ENCODE results near the gene LY6G5B.
"Not testable (repeated sequence)": the region's sequence is repeated elsewhere in the genome, so short reads cannot be mapped to it uniquely, and the experiment has no call there.

LY6G5B gene

GRCh38 chr6:31691078-31691463 is 21.3 kb downstream of the LY6G5B start:
- no peak for DNase-seq (ENCODE audit: low read depth)

- DNase-seq (ENCODE audit: low read depth): no peak
These were observed 21.9 kb downstream of the LY6G5B start for GRCh38 chr6:31691564-31692108.

GRCh38 chr6:31692353-31692752 is 22.6 kb downstream of the LY6G5B start:
- DNase-seq (ENCODE audit: low read depth): no peak

GRCh38 chr6:31692886-31693285 is 23.1 kb downstream of the LY6G5B start:
- DNase-seq (ENCODE audit: low read depth): no peak

GRCh38 chr6:31693535-31693934 is 23.8 kb downstream of the LY6G5B start:
- no peak for DNase-seq (ENCODE audit: low read depth)

GRCh38 chr6:31697555-31697954 is 27.8 kb downstream of the LY6G5B start:
- DNase-seq (ENCODE audit: low read depth): no peak

GRCh38 chr6:31700740-31701401 is 31.1 kb downstream of the LY6G5B start:
- no peak for DNase-seq (ENCODE audit: low read depth)

GRCh38 chr6:31701666-31702404 is 32.1 kb downstream of the LY6G5B start:
- no peak for DNase-seq (ENCODE audit: low read depth)

GRCh38 chr6:31702405-31702818 is 32.6 kb downstream of the LY6G5B start:
- DNase-seq (ENCODE audit: low read depth): no peak

GRCh38 chr6:31702819-31703716 is 33.3 kb downstream of the LY6G5B start, which contains the start of gene ABHD16A:
Gene ABHD16A, minus strand, starts transcription at chr6:31703324. Its CDS starts 43 bp downstream, at chr6:31703281.
- DNase-seq (ENCODE audit: low read depth): peak; percentile 91

GRCh38 chr6:31705931-31706330 is 36.2 kb downstream of the LY6G5B start:
- DNase-seq (ENCODE audit: low read depth): no peak

- no peak for DNase-seq (ENCODE audit: low read depth)
These were observed 36.8 kb downstream of the LY6G5B start, which contains the start of gene LY6G6F for GRCh38 chr6:31706599-31706998. Gene LY6G6F, plus strand, starts transcription at chr6:31706866. Its CDS starts 41 bp downstream, at chr6:31706907.

GRCh38 chr6:31707701-31708100 is 37.9 kb downstream of the LY6G5B start:
- no peak for DNase-seq (ENCODE audit: low read depth)

GRCh38 chr6:31708224-31708623 is 38.4 kb downstream of the LY6G5B start:
- DNase-seq (ENCODE audit: low read depth): no peak

- DNase-seq (ENCODE audit: low read depth): not testable (repeated sequence)
These were observed 39.4 kb downstream of the LY6G5B start for GRCh38 chr6:31709157-31709556.

- DNase-seq (ENCODE audit: low read depth): no peak
These were observed 40.9 kb downstream of the LY6G5B start for GRCh38 chr6:31710523-31711219.

GRCh38 chr6:31711233-31711632 is 41.5 kb downstream of the LY6G5B start:
- DNase-seq (ENCODE audit: low read depth): no peak

GRCh38 chr6:31712296-31712695 is 42.5 kb downstream of the LY6G5B start:
- DNase-seq (ENCODE audit: low read depth): no peak

- no peak for DNase-seq (ENCODE audit: low read depth)
These were observed 43.7 kb downstream of the LY6G5B start for GRCh38 chr6:31713465-31713864.

- DNase-seq (ENCODE audit: low read depth): no peak
These were observed 44.4 kb downstream of the LY6G5B start for GRCh38 chr6:31713991-31714684.

Data from non-pigmented ciliary epithelial cell (primary cell).